EL (cell line): Measurements from ENCODE around the gene HUS1.

Experiments used
- DNase-seq: peaks from one replicate; pipeline ENCODE4 v3.0.0-alpha.2; 2016

The HUS1 gene

DNA sequence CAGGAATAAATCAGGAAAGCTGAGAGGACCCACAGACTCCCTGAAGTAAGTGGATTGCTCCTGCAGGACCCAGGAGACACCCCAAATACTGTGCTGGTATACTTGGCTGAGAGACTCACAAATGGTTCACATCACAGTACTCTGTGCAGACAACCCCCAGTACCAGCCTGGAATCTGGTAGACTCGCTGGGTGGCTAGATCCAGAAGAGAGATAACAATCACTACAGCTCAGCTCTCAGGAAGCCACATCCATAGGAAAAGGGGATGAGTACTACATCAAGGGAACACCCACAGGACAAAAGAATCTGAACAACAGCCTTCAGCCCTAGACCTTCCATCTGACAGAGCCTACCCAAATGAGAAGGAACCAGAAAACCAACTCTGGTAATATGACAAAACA is 62.9 kb downstream of the HUS1 start:
- peak; percentile 69 for DNase-seq

- DNase-seq, result no peak
These were observed 63.8 kb downstream of the HUS1 start for GRCh38 chr7:47915616-47915976.

- peak; percentile 42 for DNase-seq
These were observed 64.4 kb downstream of the HUS1 start for GRCh38 chr7:47914717-47915615.
